Measurements from ENCODE around the gene ETV6. TPM values are rescaled to one million over a fixed set of nuclear protein-coding genes. Genes with fewer than 3 reads are reported as not detected.

The ETV6 gene
- total RNA-seq, 6 experiments from 2014 or later = 7.2 to 28.3 (median 11.0) TPM

DNA sequence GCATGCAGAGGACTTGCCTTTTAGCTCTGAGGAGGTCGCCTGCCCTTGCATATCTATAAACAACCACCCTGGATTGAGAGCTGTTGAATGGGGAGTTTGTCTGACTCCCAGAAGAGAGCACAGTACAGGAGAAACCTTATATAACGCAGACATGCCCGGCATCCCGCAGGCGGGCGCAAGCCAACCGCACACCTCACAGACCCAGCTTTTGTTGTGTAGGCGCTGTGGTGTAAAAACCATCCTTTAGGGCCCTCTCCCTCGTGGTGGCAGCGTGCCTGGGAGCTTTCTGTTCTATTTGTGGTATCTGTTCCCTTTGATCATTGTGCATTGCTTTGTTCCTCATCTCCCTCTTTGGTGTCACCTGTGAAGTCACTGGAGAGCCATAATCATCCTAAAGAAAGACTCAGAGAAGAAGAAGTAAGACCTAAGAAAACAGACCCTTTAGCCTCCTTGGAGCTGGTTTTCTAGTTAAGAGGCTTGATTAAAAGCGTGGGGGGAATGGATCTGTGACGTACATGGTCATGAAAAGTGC, 77.7 kb downstream of the ETV6 start:
- peaks cover 0 to 27% (median 4%) of the 10 kb centered on the region in 4 donors for H3K4me1 ChIP-seq
- 88% methylated on average over 6 of the region's 12 CpGs for WGBS (ENCODE audit: insufficient coverage, low coverage, low lambda C conversion rate, missing lambda C conversion rate)

GRCh38 chr12:11728154-11728755, 78.8 kb downstream of the ETV6 start:
- no peak for DNase-seq
- Histone ChIP-seq H3K4me1 (peaks cover 0 to 27% (median 4%) of the 10 kb centered on the region in 4 donors), H3K9me3 (no peaks in the 10 kb centered on the region), H3K27me3 (no peaks in the 10 kb centered on the region), H3K4me3 (no peak overlapping the region), H3K36me3 (no peaks in the 10 kb centered on the region), H3K27ac (no peak overlapping the region)
- ATAC-seq = no peak
- 95% methylated on average over 9 of the region's 10 CpGs for WGBS (ENCODE audit: insufficient coverage, low coverage, low lambda C conversion rate, missing lambda C conversion rate)
- TF ChIP-seq POLR2A (IDR thresholded peaks at IDR 0.05) = no peak
- TF ChIP-seq, protein P1, sequence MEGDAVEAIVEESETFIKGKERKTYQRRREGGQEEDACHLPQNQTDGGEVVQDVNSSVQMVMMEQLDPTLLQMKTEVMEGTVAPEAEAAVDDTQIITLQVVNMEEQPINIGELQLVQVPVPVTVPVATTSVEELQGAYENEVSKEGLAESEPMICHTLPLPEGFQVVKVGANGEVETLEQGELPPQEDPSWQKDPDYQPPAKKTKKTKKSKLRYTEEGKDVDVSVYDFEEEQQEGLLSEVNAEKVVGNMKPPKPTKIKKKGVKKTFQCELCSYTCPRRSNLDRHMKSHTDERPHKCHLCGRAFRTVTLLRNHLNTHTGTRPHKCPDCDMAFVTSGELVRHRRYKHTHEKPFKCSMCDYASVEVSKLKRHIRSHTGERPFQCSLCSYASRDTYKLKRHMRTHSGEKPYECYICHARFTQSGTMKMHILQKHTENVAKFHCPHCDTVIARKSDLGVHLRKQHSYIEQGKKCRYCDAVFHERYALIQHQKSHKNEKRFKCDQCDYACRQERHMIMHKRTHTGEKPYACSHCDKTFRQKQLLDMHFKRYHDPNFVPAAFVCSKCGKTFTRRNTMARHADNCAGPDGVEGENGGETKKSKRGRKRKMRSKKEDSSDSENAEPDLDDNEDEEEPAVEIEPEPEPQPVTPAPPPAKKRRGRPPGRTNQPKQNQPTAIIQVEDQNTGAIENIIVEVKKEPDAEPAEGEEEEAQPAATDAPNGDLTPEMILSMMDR (IDR thresholded peaks at IDR 0.05) = no peak
- intact Hi-C loops (cut with DNase I) = no loop called here

More for the DNA sequence above, 77.7 kb downstream of the ETV6 start:
- intact Hi-C loops (cut with DNase I) = no loop called here
- Histone ChIP-seq H3K27me3 (no peaks in the 10 kb centered on the region), H3K27ac (no peak overlapping the region), H3K4me3 (no peak overlapping the region), H3K9me3 (no peaks in the 10 kb centered on the region), H3K36me3 (no peaks in the 10 kb centered on the region)
- DNase-seq (no peak), ATAC-seq (no peak)
- TF ChIP-seq, protein P1 (IDR thresholded peaks at IDR 0.05) = no peak
- no peak for TF ChIP-seq POLR2A (IDR thresholded peaks at IDR 0.05)

GRCh38 chr12:11729008-11729407, 79.5 kb downstream of the ETV6 start:
- DNase-seq (no peak), ATAC-seq (peak in 3 of 4 donors; percentile 13 to 27 (median 16))
- H3K4me1 ChIP-seq = peaks cover 0 to 27% (median 4%) of the 10 kb centered on the region in 4 donors
- TF ChIP-seq, protein P1 (IDR thresholded peaks at IDR 0.05) = no peak
- TF ChIP-seq POLR2A (IDR thresholded peaks at IDR 0.05) = no peak
- intact Hi-C loops (cut with DNase I) = no loop called here
- H3K27me3 ChIP-seq = no peaks in the 10 kb centered on the region
- no peak overlapping the region for H3K27ac ChIP-seq
- H3K9me3 ChIP-seq = no peaks in the 10 kb centered on the region
- H3K4me3 ChIP-seq = no peak overlapping the region
- WGBS (ENCODE audit: insufficient coverage, low coverage, low lambda C conversion rate, missing lambda C conversion rate) = 49% methylated on average over 4 of the region's 4 CpGs
- no peaks in the 10 kb centered on the region for H3K36me3 ChIP-seq

DNA sequence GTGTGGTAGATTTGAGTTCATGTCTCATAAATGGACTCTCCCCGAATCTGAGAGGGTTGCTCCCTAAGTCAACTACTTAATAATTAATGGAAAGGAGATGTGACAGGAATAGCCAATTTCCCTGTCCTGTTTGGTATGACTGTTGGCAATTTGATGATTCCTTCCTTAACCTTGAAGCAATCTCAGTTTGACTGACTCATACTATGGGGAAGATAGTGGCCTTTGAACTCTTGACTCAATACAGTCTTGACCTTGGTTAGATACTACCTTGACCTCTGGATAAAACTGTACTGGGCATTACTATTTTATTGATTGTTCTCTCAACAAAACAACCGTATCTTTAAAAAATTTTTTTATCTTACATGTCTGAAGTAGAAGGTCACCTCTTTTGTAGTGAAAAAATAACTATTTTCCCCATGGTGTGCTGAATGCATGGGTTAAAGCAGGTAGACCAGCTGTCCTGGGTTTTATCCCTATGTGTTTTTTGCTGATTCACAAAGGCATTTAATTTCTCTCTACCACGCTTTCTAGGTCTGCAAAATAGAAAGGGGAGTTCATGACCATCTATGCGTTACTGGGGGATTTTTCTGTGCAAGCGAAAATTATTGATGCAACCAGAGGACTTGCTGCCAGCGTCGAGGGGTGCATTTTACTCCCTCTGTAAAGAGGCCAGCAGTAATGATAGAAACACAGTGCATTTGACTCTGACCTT, 80.1 kb downstream of the ETV6 start:
- Histone ChIP-seq H3K4me3 (no peak overlapping the region), H3K4me1 (peaks cover 0 to 27% (median 4%) of the 10 kb centered on the region in 4 donors), H3K36me3 (no peaks in the 10 kb centered on the region), H3K9me3 (no peaks in the 10 kb centered on the region), H3K27ac (no peak overlapping the region), H3K27me3 (no peaks in the 10 kb centered on the region)
- DNase-seq (no peak), ATAC-seq (peak in 1 of 4 donors; percentile 15)
- WGBS (ENCODE audit: insufficient coverage, low coverage, low lambda C conversion rate, missing lambda C conversion rate) = 60% methylated on average over 6 of the region's 7 CpGs
- intact Hi-C loops (cut with DNase I) = no loop called here
- no peak for TF ChIP-seq POLR2A (IDR thresholded peaks at IDR 0.05)
- TF ChIP-seq, protein P1 (IDR thresholded peaks at IDR 0.05) = no peak

Measured in right lobe of liver (tissue), 6 donors.